ENCODE data around the gene TBC1D19.

GRCh38 chr4:26786916-26787315 lies 203.0 kb downstream of the TBC1D19 start:
- TF ChIP-seq CTCF (conservative IDR thresholded peaks at IDR 0.05 in 1 of 2, IDR thresholded peaks at IDR 0.05 in 1 of 2; ENCODE audit: extremely low read depth in 1 of 2, insufficient read depth in 1 of 2, low read depth in 1 of 2, low read length in 2 of 2), result no peak
- TF ChIP-seq EZH2 (IDR thresholded peaks at IDR 0.05; ENCODE audit: borderline replicate concordance, low read length), result no peak
